HG03469 (cell line): ENCODE measurements around the gene IKBKG.
"Not testable (repeated sequence)": the region's sequence is repeated elsewhere in the genome, so short reads cannot be mapped to it uniquely, and the experiment has no call there.

Source experiments
- ATAC-seq: cut with Tn5 transposase; IDR thresholded peaks from one replicate; pipeline ENCODE4 v1.9.1; 2021; ENCODE audit warnings: mild to moderate bottlenecking, moderate library complexity, moderate number of reproducible peaks; ENCODE audit not compliant: unreplicated experiment

The IKBKG gene

DNA sequence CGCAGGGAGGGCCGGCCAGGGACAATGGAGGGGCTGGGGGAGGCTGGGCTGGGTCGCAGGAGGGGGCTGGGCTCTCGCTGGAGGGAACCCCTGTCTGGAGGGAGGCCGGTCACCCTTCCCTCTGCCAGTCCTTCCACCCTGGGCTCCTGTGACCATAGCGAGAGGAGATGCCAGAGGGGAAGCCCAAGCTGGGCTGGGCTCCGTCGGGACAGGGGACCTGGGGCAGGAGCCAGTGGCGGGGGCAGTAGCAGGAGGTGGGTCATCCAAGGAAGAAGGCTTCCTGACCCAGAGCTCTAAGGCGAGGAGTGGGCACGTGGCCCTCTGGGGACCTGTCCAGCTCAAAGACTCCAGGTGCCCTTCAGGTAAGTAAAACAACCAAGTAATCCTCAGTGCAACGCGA, 54.8 kb downstream of the IKBKG start:
- no peak for ATAC-seq

- ATAC-seq, result no peak
Observed at GRCh38 chrX:154602766-154603437, 55.5 kb downstream of the IKBKG start.

GRCh38 chrX:154603438-154604430, 56.3 kb downstream of the IKBKG start:
- ATAC-seq, result no peak

DNA sequence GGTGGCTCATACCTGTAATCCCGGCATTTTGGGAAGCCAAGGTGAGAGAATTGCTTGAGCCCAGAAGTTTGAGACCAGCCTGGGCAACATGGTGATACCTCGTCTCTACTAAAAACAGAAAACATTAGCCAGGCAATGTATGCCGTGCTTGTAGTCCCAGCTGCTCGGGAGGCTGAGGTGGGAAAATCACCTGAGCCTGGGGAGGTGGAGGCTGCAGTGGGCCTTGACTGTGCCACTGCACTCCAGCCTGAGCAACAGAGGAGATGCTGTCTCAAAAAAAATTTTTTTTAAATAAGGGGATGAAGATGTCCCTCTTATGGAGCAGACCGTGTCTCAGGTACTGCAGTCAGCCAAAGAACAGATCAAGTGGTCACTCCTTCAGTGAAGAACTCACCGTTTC, 58.1 kb downstream of the IKBKG start:
- no peak for ATAC-seq

DNA sequence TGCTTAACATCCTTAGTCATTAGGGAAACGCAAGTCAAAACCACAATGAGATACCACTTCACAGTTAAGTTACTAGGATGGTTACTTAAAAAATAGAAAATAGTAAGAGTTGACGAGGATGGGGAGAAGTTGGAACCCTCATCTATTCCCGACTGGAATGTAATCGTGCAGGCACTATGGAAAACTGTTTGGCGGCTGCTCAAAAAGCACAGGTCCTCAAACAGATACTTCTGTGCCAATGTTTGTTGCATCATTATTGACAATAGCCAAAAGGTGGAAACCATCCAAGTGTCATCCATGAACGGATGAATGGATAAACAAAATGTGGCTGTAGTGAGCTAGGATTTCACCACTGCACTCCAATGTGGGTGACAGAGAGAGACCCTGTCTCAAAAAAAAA, 60.0 kb downstream of the IKBKG start:
- ATAC-seq, result no peak

DNA sequence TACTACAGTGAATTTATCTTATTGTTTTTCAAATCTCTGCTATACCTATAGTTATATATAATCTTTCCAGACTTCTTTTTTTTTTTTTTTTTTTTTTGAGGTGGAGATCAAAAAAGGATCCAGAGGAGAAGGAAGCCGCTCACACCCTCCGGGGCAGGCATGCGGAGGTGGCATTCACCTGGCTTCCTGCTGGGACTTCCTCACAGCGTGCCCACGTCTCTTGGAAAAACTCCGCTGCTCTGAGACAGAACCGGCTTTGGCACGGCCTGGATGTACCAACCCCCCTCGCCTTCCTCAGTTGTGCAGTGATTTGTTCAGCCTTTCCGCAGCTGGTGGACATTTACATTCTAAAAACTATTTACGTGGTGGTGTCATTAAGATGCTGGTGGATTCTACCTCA, 60.6 kb downstream of the IKBKG start:
- ATAC-seq, result not testable (repeated sequence)

DNA sequence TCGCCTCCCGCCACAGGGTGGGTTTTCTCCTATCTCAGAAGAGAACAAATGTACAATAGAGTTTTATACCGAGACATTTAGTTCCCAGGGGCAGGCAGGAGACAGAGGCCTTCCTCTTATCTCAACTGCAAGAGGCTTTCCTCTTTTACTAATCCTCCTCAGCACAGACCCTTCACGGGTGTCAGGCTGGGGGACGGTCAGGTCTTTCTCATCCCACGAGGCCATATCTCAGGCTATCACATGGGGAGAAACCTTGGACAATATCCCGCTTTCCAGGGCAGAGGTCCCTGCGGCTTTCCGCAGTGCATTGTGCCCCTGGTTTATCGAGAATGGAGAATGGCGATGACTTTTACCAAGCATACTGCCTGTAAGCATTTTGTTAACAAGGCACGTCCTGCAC, 61.4 kb downstream of the IKBKG start:
- ATAC-seq, result not testable (repeated sequence)

GRCh38 chrX:154611146-154611545, 63.7 kb downstream of the IKBKG start:
- not testable (repeated sequence) for ATAC-seq

DNA sequence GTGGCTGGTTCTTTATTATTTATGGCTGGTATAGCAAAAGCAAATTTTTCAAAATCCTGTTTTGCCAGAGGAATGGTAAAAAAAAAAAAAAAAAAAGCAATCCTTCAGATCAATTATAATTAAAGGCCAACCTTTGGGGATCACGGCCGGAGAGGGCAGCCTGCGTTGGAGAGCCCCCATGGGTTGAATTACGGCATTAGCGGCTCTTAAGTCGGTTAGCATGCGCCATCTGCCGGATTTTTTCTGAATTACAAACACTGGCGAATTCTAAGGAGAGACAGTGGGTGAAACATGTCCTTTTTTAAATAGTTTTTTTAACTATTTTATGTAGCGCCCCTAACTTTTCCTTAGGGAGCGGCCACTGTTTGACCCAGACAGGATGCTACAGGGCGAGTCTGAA, 66.2 kb downstream of the IKBKG start:
- ATAC-seq, result not testable (repeated sequence)
